Naive thymus-derived CD4-positive, alpha-beta T cell (primary cell): ENCODE data around the gene AIPL1. TPM values are rescaled to one million over a fixed set of nuclear protein-coding genes. Genes with fewer than 3 reads are reported as not detected.
A peak's percentile ranks its signal among the peaks of the same experiment; 100 is the strongest.

Experiments used
- ATAC-seq: fragments of 150-1000 bp; cut with Tn5 transposase; 2 replicates; pipeline ENCODE4 v1.10.0; 2021; ENCODE audit warnings: mild to moderate bottlenecking, moderate library complexity
- CTCF ChIA-PET: fragments of 350-600 bp; sonication (Branson Sonifier 250); formaldehyde crosslinking; loops from one replicate; lab custom pipeline; 2021; ENCODE audit warnings: antibody characterized with exemption; lab: Charles Lee
- POLR2A ChIA-PET: fragments of 350-600 bp; sonication (Branson Sonifier 250); formaldehyde crosslinking; loops from one replicate; lab custom pipeline; 2021; ENCODE audit warnings: antibody characterized with exemption, inconsistent platforms; lab: Charles Lee
- DNase-seq, 9 donors: peaks; one replicate each; pipeline versions ENCODE4 v3.0.0 to v3.0.0-alpha.2; 2020 to 2022; ENCODE audit warnings: mixed read lengths in 1 of 9
- H3K27ac ChIP-seq: one replicate; pipeline ENCODE4 v1.7.0; 2013; ENCODE audit warnings: mild to moderate bottlenecking, low read depth, low read length, moderate library complexity
- H3K27me3 ChIP-seq, 2 donors: one replicate each; pipeline ENCODE4 v1.7.0; 2013; ENCODE audit warnings: low read length in 2 of 2, mild to moderate bottlenecking in 2 of 2, moderate library complexity in 2 of 2; ENCODE audit not compliant: control insufficient read depth in 2 of 2, insufficient read depth in 2 of 2
- H3K36me3 ChIP-seq, 3 experiments: 1 replicate in 2 of 3; 2 replicates in 1 of 3; pipeline ENCODE4 v1.7.0; 2013; ENCODE audit warnings: low read length in 3 of 3, mild to moderate bottlenecking in 3 of 3, moderate library complexity in 1 of 3; ENCODE audit not compliant: insufficient read depth in 3 of 3, control insufficient read depth in 2 of 3
- H3K4me1 ChIP-seq, 2 donors: one replicate each; pipeline ENCODE4 v1.7.0; 2013; ENCODE audit warnings: low read length in 2 of 2, mild to moderate bottlenecking in 2 of 2, moderate library complexity in 1 of 2; ENCODE audit not compliant: control insufficient read depth in 2 of 2, insufficient read depth in 2 of 2
- H3K4me3 ChIP-seq: 2 replicates; pipeline ENCODE4 v1.7.0; 2013; ENCODE audit warnings: mild to moderate bottlenecking, low read length
- H3K9me3 ChIP-seq, 3 experiments: 1 replicate in 2 of 3; 2 replicates in 1 of 3; pipeline ENCODE4 v1.7.0; 2013; ENCODE audit warnings: low read length in 3 of 3; ENCODE audit not compliant: control insufficient read depth in 2 of 3
- H3K27ac Mint-ChIP-seq, 9 donors: one replicate each; pipeline ENCODE4 v1.8.0; 2020 to 2022; ENCODE audit warnings: mixed read lengths in 9 of 9, mild to moderate bottlenecking in 8 of 9, moderate library complexity in 5 of 9, inconsistent platforms in 2 of 9
- H3K27me3 Mint-ChIP-seq, 5 donors: one replicate each; pipeline ENCODE4 v1.8.0; 2021 to 2022; ENCODE audit warnings: mixed read lengths in 5 of 5, mild to moderate bottlenecking in 1 of 5
- H3K36me3 Mint-ChIP-seq, 5 donors: one replicate each; pipeline ENCODE4 v1.8.0; 2020 to 2022; ENCODE audit warnings: mixed read lengths in 5 of 5, mild to moderate bottlenecking in 3 of 5, inconsistent platforms in 1 of 5
- H3K4me1 Mint-ChIP-seq, 7 donors: one replicate each; pipeline ENCODE4 v1.8.0; 2020 to 2022; ENCODE audit warnings: mixed read lengths in 7 of 7, mild to moderate bottlenecking in 3 of 7, inconsistent platforms in 1 of 7
- H3K4me3 Mint-ChIP-seq, 10 donors: one replicate each; pipeline ENCODE4 v1.8.0; 2020 to 2022; ENCODE audit warnings: mild to moderate bottlenecking in 10 of 10, mixed read lengths in 10 of 10, moderate library complexity in 6 of 10, inconsistent platforms in 2 of 10
- H3K9me3 Mint-ChIP-seq, 11 donors: one replicate each; pipeline ENCODE4 v1.8.0; 2020 to 2022; ENCODE audit warnings: mixed read lengths in 11 of 11, mild to moderate bottlenecking in 4 of 11, inconsistent platforms in 1 of 11, moderate library complexity in 1 of 11
- intact Hi-C, 2 donors: fragments of 100-400 bp; cut with micrococcal nuclease; formaldehyde crosslinking; loops; one replicate each; pipeline ENCODE4 v1.15.1; 2023
- polyA plus RNA-seq, 2 donors: library from polyadenylated mRNA; unstranded; fragments of 300-500 nt; fragmentation: Illumina TruSeq; gene quantifications; one replicate each; pipeline ENCODE4 v1.2.3, GENCODE V29; 2021
- total RNA-seq, 6 experiments: library from RNA in 5 of 6; stranded (reverse) in 5 of 6; gene quantifications; 1 replicate in 5 of 6; 2 replicates in 1 of 6; pipeline ENCODE4 v1.2.3 and lab custom pipeline; 2021 to 2026

AIPL1 gene
- total and polyA plus RNA-seq, 7 experiments from 2014 or later, result not detected

- CTCF ChIA-PET, result no interaction called here
Measured at GRCh38 chr17:6456321-6456720, 21.4 kb upstream of the AIPL1 start.

DNA sequence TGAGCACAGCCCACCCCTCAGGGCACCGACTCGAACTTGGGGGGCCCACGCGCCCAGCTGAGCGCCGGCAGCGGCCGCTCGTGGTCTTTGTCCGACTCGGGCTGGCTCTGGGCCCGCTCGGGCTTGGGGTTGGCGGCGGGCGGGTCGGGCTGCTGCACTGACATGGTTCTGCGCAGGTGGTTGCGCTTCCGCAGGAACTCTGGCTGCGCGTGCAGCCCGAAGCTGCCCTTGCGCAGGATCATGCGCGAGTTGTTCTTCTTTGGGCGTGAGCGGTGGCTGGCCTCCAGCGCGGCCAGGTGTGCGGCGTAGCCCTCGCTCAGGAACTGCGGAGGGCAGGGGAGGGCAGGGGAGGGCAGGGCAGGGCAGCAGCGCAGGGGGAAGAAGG lies 20.4 kb upstream of the AIPL1 start:
- intact Hi-C loops, result loop anchor here in 1 of 2 donors (1.0 kb wide), 1 partner anchor 11 kb away; the partner anchor contains the start of gene PIMREG
- no peaks in the 10 kb centered on the region for H3K36me3 ChIP-seq
- H3K4me1 Mint-ChIP-seq, result peaks cover 7 to 34% (median 27%) of the 10 kb centered on the region in 7 donors
- no peaks in the 10 kb centered on the region for H3K9me3 Mint-ChIP-seq
- DNase-seq (peak in 7 of 9 donors; percentile 33 to 62 (median 60)), ATAC-seq (peak; percentile 87)
- H3K9me3 ChIP-seq, result no peaks in the 10 kb centered on the region
- peaks cover 0 to 8% of the 10 kb centered on the region in 2 donors for H3K4me1 ChIP-seq
- peak overlapping the region in 6 of 9 donors; percentile 73 to 91 (median 80) for H3K27ac Mint-ChIP-seq
- H3K27me3 Mint-ChIP-seq, result peaks cover 0 to 27% (median 0%) of the 10 kb centered on the region in 5 donors
- POLR2A ChIA-PET, result interaction anchor here (1.9 to 2.1 kb wide), 2 partner anchors 10 to 871 kb away, joined by 6 to 9 read pairs; partner anchors contain the start of genes NLRP1 and PIMREG
- H3K4me3 ChIP-seq, result peak overlapping the region; percentile 27
- CTCF ChIA-PET, result interaction anchor here (0.6 kb wide), 1 partner anchor 970 kb away, joined by 3 read pairs; no protein-coding TSS in a partner anchor
- peaks cover 0 to 3% (median 0%) of the 10 kb centered on the region in 5 donors for H3K36me3 Mint-ChIP-seq
- no peaks in the 10 kb centered on the region for H3K27me3 ChIP-seq
- H3K4me3 Mint-ChIP-seq, result peak overlapping the region; percentile 33 to 81 (median 68)
- peak overlapping the region; percentile 63 for H3K27ac ChIP-seq

More at GRCh38 chr17:6456321-6456720, 21.4 kb upstream of the AIPL1 start:
- Histone ChIP-seq H3K36me3 (no peaks in the 10 kb centered on the region), H3K4me3 (no peak overlapping the region), H3K27me3 (no peaks in the 10 kb centered on the region), H3K27ac (no peak overlapping the region), H3K9me3 (no peaks in the 10 kb centered on the region), H3K4me1 (peaks cover 0 to 8% of the 10 kb centered on the region in 2 donors)
- POLR2A ChIA-PET, result interaction anchor here (1.9 to 2.1 kb wide), 2 partner anchors 11 to 872 kb away, joined by 6 to 9 read pairs; partner anchors contain the start of genes NLRP1 and PIMREG
- intact Hi-C loops, result no loop called here
- Mint-ChIP-seq H3K9me3 (no peaks in the 10 kb centered on the region), H3K36me3 (peaks cover 0 to 2% (median 0%) of the 10 kb centered on the region in 5 donors), H3K27ac (peak overlapping the region in 8 of 9 donors; percentile 51 to 92 (median 72)), H3K4me1 (peaks cover 7 to 32% (median 27%) of the 10 kb centered on the region in 7 donors), H3K4me3 (peak overlapping the region in 8 of 10 donors; percentile 12 to 59 (median 32)), H3K27me3 (peaks cover 0 to 27% (median 0%) of the 10 kb centered on the region in 5 donors)
- ATAC-seq, result no peak
- no peak for DNase-seq

- ATAC-seq (peak; percentile 23), DNase-seq (peak in 1 of 9 donors; percentile 18)
- H3K4me1 Mint-ChIP-seq, result peaks cover 6 to 34% (median 27%) of the 10 kb centered on the region in 7 donors
- Histone ChIP-seq H3K4me3 (peak overlapping the region; percentile 27), H3K9me3 (no peaks in the 10 kb centered on the region), H3K4me1 (peaks cover 0 to 8% of the 10 kb centered on the region in 2 donors), H3K27me3 (no peaks in the 10 kb centered on the region), H3K27ac (peak overlapping the region; percentile 63), H3K36me3 (no peaks in the 10 kb centered on the region)
- H3K27ac Mint-ChIP-seq, result peak overlapping the region in 7 of 9 donors; percentile 9 to 90 (median 79)
- H3K36me3 Mint-ChIP-seq, result peaks cover 0 to 3% (median 0%) of the 10 kb centered on the region in 5 donors
- intact Hi-C loops, result loop anchor here in 1 of 2 donors (1.0 kb wide), 1 partner anchor 10 kb away; the partner anchor contains the start of gene PIMREG
- no peaks in the 10 kb centered on the region for H3K9me3 Mint-ChIP-seq
- peaks cover 0 to 27% (median 0%) of the 10 kb centered on the region in 5 donors for H3K27me3 Mint-ChIP-seq
- ChIA-PET POLR2A (interaction anchor here (0.9 to 2.1 kb wide), 3 partner anchors 7 to 871 kb away, joined by 3 to 9 read pairs (median 6); partner anchors contain the start of genes NLRP1 and PIMREG), CTCF (no interaction called here)
- peak overlapping the region in 8 of 10 donors; percentile 50 to 77 (median 64) for H3K4me3 Mint-ChIP-seq
Measured at GRCh38 chr17:6454495-6455320, 19.8 kb upstream of the AIPL1 start.

DNA sequence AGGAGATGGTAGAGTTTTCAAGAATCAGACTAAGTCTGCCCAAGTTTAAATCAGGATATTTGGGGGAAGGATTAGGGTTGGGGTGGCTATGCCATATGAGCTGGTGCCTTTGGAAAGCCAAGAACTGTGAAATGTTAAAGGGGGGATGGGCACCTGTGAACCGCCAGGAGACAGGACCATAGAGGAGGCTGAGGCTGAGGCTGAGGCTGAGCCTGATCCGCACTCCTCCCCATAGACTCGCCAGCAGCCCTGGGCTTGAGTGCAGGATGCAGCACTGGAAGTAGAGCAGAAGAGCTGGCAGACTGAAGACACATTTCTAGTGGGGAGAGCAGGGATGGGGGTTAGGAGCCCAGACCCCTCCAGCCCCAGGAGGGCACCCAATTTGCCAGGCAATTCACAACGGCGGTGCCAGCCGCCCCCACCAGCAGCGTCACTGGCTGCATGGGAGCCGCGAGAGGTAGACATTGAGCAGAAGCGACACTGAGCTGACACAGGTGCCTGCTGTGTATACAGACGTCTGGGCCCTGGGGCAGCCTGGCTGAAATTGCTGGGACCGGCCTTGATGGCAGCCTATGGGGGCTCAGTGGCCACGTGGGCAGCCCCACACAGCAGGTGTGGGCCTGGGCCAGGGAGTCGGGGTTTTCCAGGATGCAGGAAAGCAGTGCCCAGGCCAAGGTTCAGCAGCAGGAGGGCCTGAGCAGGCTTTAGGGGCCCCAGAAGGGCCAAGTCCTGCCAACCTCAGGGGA lies 18.5 kb upstream of the AIPL1 start:
- H3K9me3 ChIP-seq, result no peaks in the 10 kb centered on the region
- Mint-ChIP-seq H3K4me3 (peak overlapping the region in 7 of 10 donors; percentile 13 to 74 (median 55)), H3K36me3 (peaks cover 0 to 3% (median 0%) of the 10 kb centered on the region in 5 donors), H3K27ac (peak overlapping the region in 8 of 9 donors; percentile 36 to 90 (median 83)), H3K4me1 (peaks cover 6 to 34% (median 27%) of the 10 kb centered on the region in 7 donors), H3K9me3 (no peaks in the 10 kb centered on the region), H3K27me3 (peaks cover 0 to 27% (median 0%) of the 10 kb centered on the region in 5 donors)
- no peaks in the 10 kb centered on the region for H3K27me3 ChIP-seq
- POLR2A ChIA-PET, result interaction anchor here (0.9 to 1.1 kb wide), 2 partner anchors 9 to 13 kb away, joined by 3 read pairs; no protein-coding TSS in a partner anchor
- ATAC-seq (no peak), DNase-seq (no peak)
- H3K27ac ChIP-seq, result no peak overlapping the region
- no peaks in the 10 kb centered on the region for H3K36me3 ChIP-seq
- H3K4me1 ChIP-seq, result peaks cover 0 to 8% of the 10 kb centered on the region in 2 donors
- intact Hi-C loops, result no loop called here
- CTCF ChIA-PET, result no interaction called here
- H3K4me3 ChIP-seq, result no peak overlapping the region

DNA sequence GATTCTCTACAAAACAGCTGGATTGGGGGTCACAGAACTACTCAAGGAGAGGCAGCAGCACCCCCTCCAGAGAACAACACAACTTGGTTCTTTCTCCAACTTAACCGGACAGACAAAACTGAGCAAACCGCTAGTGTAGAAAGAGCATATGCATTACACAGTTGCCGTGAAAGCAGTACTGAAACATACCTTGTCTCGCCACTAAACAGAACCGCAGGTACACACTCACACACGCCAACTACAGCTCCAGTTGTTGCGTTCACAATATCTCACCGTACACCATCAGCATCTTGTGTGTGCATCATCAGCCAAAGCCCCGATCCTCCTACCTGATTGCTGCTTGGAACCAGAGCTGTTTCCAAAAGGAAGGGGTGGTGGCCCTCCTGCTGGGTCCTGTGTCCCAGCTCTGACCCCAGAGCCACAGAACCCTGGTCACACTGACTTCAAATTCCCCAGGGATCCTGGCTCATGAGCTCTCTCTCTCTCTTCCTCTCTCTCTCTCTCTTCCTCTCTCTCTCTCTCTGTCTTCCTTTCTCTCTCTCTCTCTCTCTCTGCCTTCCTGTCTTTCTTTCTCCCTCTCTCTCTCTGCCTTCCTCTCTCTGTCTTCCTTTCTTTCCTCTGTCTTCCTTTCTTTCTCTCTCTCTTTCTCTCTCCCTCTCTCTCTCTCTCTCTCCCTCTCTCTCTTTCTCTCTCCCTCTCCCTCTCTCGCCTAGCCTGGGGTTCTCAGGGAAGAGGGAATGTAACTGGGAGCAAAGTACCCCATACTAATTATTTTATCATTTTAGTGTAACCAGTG lies 17.7 kb upstream of the AIPL1 start:
- Histone ChIP-seq H3K9me3 (no peaks in the 10 kb centered on the region), H3K27me3 (no peaks in the 10 kb centered on the region), H3K36me3 (no peaks in the 10 kb centered on the region), H3K4me3 (no peak overlapping the region), H3K27ac (no peak overlapping the region), H3K4me1 (peaks cover 0 to 8% of the 10 kb centered on the region in 2 donors)
- peak overlapping the region in 2 of 10 donors; percentile 36 to 57 for H3K4me3 Mint-ChIP-seq
- ChIA-PET POLR2A (interaction anchor here (1.1 kb wide), 1 partner anchor 12 kb away, joined by 3 read pairs; no protein-coding TSS in a partner anchor), CTCF (no interaction called here)
- H3K4me1 Mint-ChIP-seq, result peaks cover 6 to 34% (median 27%) of the 10 kb centered on the region in 7 donors
- peaks cover 0 to 27% (median 0%) of the 10 kb centered on the region in 5 donors for H3K27me3 Mint-ChIP-seq
- intact Hi-C loops, result no loop called here
- peak overlapping the region in 8 of 9 donors; percentile 36 to 90 (median 84) for H3K27ac Mint-ChIP-seq
- ATAC-seq, result no peak
- DNase-seq, result no peak
- H3K36me3 Mint-ChIP-seq, result peaks cover 0 to 3% (median 0%) of the 10 kb centered on the region in 5 donors
- no peaks in the 10 kb centered on the region for H3K9me3 Mint-ChIP-seq
